Measurements from ENCODE around the gene IFT80.

The IFT80 gene

GRCh38 chr3:160437083-160437455 is 38.0 kb upstream of the IFT80 start:
- CTCF ChIA-PET = interaction anchor here (0.7 kb wide), 1 partner anchor 28 kb away, joined by 7 read pairs; no protein-coding TSS in a partner anchor
- no peak for TF ChIP-seq CTCF (conservative IDR thresholded peaks at IDR 0.05; ENCODE audit: low read depth)
- H3K27ac ChIP-seq = peak overlapping the region; percentile 57
- DNase-seq (ENCODE audit: low spot score) = no peak
- POLR2A ChIA-PET (ENCODE audit: low non-redundant PET) = no interaction called here

GRCh38 chr3:160435747-160436146 is 36.7 kb upstream of the IFT80 start:
- POLR2A ChIA-PET (ENCODE audit: low non-redundant PET) = interaction anchor here (2.0 kb wide), 1 partner anchor 14 kb away, joined by 8 read pairs; the partner anchor contains the start of gene TRIM59

GRCh38 chr3:160435095-160435494 is 36.1 kb upstream of the IFT80 start:
- ChIA-PET CTCF (interaction anchor here (0.5 to 1.2 kb wide), 2 partner anchors 22 to 169 kb away, joined by 3 read pairs; no protein-coding TSS in a partner anchor), POLR2A (ENCODE audit: low non-redundant PET) (interaction anchor here (2.0 kb wide), 1 partner anchor 14 kb away, joined by 8 read pairs; the partner anchor contains the start of gene TRIM59)
- peak overlapping the region; percentile 55 for H3K27ac ChIP-seq

More at GRCh38 chr3:160435747-160436146, 36.7 kb upstream of the IFT80 start:
- DNase-seq (ENCODE audit: low spot score) = no peak
- no peak for TF ChIP-seq CTCF (conservative IDR thresholded peaks at IDR 0.05; ENCODE audit: low read depth)
- CTCF ChIA-PET = interaction anchor here (1.2 kb wide), 1 partner anchor 23 kb away, joined by 3 read pairs; no protein-coding TSS in a partner anchor
- H3K27ac ChIP-seq = no peak overlapping the region

GRCh38 chr3:160434071-160434470 is 35.0 kb upstream of the IFT80 start:
- DNase-seq (ENCODE audit: low spot score) = no peak
- ChIA-PET POLR2A (ENCODE audit: low non-redundant PET) (no interaction called here), CTCF (no interaction called here)
- TF ChIP-seq CTCF (conservative IDR thresholded peaks at IDR 0.05; ENCODE audit: low read depth) = no peak
- H3K27ac ChIP-seq = no peak overlapping the region

More at GRCh38 chr3:160435095-160435494, 36.1 kb upstream of the IFT80 start:
- TF ChIP-seq CTCF (conservative IDR thresholded peaks at IDR 0.05; ENCODE audit: low read depth) = no peak
- DNase-seq (ENCODE audit: low spot score) = no peak

- CTCF ChIA-PET = no interaction called here
- no peak for DNase-seq (ENCODE audit: low spot score)
- TF ChIP-seq CTCF (conservative IDR thresholded peaks at IDR 0.05; ENCODE audit: low read depth) = no peak
- H3K27ac ChIP-seq = peak overlapping the region; percentile 29; the same call in 1 of the 2 replicates
- POLR2A ChIA-PET (ENCODE audit: low non-redundant PET) = no interaction called here
Measured at GRCh38 chr3:160427832-160428424, 28.9 kb upstream of the IFT80 start.

GRCh38 chr3:160417311-160417710 is 18.3 kb upstream of the IFT80 start:
- TF ChIP-seq CTCF (conservative IDR thresholded peaks at IDR 0.05; ENCODE audit: low read depth) = no peak
- DNase-seq (ENCODE audit: low spot score) = no peak
- ChIA-PET POLR2A (ENCODE audit: low non-redundant PET) (no interaction called here), CTCF (no interaction called here)
- H3K27ac ChIP-seq = no peak overlapping the region

Measured in RWPE1 (cell line).